Omental fat pad (tissue), 4 donors: ENCODE measurements around the gene ATF6. TPM values are rescaled to one million over a fixed set of nuclear protein-coding genes. Genes with fewer than 3 reads are reported as not detected.

Experiments used
- ATAC-seq: fragments of 150-250 bp; one replicate; pipeline ENCODE4 v1.9.1; 2016; ENCODE audit warnings: mild to moderate bottlenecking, moderate library complexity; ENCODE audit not compliant: low FRiP score
- DNase-seq: peaks from one replicate; pipeline ENCODE4 v3.0.0-alpha.2; 2019; ENCODE audit warnings: low spot score
- total RNA-seq, 4 donors: library from RNA; depleted of rRNA; stranded (reverse); fragments of >200 nt; gene quantifications; one replicate each; pipeline ENCODE4 v1.1.0, GENCODE V29; 2016
- TF ChIP-seq, protein P1 (sequence below), 3 donors: fragments of 450-650 bp; IDR thresholded peaks; one replicate each; pipeline ENCODE4 v1.5.1; 2016 to 2017; ENCODE audit warnings: antibody characterized with exemption in 3 of 3, mild to moderate bottlenecking in 3 of 3, moderate library complexity in 2 of 3

Gene ATF6
- total RNA-seq, 4 donors from 2014 or later = 30.9 to 38.0 (median 36.1) TPM

DNA sequence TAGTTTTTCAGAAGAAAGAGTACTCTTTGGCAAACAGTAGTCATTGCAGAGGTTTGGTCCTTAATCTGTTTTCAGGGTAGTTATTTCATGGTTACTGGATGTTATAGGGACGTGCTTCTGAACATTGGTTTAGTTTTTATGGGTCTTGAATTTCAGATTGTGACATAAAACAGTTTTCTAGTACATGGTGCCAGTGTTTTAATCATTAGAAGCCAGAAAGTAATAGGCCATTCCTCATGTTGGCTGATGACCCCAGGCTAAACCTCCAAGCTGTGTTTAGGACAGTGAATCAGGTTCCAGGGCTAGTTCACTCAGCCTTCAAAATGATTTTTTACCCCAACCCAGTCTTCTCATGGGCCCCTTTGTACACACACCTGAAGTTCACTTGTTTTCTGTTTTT is 184.3 kb downstream of the ATF6 start:
- no peak for ATAC-seq
- DNase-seq = no peak
- TF ChIP-seq, protein P1, sequence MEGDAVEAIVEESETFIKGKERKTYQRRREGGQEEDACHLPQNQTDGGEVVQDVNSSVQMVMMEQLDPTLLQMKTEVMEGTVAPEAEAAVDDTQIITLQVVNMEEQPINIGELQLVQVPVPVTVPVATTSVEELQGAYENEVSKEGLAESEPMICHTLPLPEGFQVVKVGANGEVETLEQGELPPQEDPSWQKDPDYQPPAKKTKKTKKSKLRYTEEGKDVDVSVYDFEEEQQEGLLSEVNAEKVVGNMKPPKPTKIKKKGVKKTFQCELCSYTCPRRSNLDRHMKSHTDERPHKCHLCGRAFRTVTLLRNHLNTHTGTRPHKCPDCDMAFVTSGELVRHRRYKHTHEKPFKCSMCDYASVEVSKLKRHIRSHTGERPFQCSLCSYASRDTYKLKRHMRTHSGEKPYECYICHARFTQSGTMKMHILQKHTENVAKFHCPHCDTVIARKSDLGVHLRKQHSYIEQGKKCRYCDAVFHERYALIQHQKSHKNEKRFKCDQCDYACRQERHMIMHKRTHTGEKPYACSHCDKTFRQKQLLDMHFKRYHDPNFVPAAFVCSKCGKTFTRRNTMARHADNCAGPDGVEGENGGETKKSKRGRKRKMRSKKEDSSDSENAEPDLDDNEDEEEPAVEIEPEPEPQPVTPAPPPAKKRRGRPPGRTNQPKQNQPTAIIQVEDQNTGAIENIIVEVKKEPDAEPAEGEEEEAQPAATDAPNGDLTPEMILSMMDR (IDR thresholded peaks at IDR 0.05) = no peak

- no peak for DNase-seq
- ATAC-seq = no peak
- TF ChIP-seq, protein P1 (IDR thresholded peaks at IDR 0.05) = no peak
Measured at GRCh38 chr1:161951646-161952045, 185.5 kb downstream of the ATF6 start.

GRCh38 chr1:161952607-161953172 is 186.6 kb downstream of the ATF6 start:
- ATAC-seq = no peak
- no peak for DNase-seq
- TF ChIP-seq, protein P1 (IDR thresholded peaks at IDR 0.05) = no peak

DNA sequence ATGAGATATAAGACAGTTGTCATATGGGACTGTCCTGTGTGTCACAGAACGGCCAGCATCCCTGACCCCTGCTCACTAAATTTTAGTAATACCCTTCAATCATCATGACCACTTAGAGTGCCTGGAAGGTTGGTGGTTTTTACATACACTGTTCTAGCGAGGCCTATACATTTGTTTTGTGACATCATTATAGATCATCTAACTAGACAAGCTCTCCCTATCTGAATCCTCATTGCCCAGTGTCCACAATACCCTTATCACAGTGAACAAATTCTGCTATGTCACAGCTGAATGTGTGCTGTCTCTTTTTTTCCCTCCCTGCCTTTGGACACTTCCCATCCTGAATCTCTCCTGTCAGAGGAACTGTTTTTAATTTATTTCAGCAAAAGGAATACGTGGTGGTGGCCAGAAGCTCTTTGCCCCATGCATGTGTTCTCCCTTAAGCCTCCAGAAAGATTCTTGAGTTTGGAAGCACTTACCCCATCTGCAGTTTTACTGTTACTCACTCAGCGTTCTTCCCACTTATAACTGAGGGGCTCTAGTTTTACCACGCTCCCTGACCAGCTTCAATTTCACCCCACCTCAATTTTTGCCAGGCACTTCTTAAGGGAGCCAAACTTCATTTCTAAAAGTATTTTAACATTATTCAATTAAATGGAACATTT is 187.3 kb downstream of the ATF6 start:
- DNase-seq = no peak
- TF ChIP-seq, protein P1 (IDR thresholded peaks at IDR 0.05) = no peak
- no peak for ATAC-seq

GRCh38 chr1:161954050-161954449 is 187.9 kb downstream of the ATF6 start:
- ATAC-seq (no peak), DNase-seq (no peak)
- TF ChIP-seq, protein P1 (IDR thresholded peaks at IDR 0.05) = no peak

- TF ChIP-seq, protein P1 (IDR thresholded peaks at IDR 0.05) = no peak
- no peak for ATAC-seq
- DNase-seq = no peak
Measured at GRCh38 chr1:161954466-161954865, 188.3 kb downstream of the ATF6 start.

DNA sequence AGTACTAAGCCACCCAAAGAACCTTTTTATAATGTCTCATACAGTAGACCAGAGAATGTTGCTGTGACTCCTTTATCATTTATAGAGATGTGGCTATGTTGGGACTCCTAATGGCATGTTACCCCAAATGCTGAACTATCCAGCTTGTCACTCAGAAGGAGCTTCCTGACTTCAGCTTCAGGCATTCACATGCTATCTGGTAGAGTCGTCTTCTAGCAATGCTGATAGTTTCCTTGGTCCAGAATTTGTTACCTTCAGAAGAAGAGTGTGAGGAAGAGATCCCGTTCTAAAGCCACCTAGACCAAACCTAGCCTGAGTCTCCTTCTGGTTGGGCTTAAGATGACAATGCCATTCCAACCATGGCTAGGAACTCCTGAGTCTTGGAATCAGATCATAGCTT is 189.5 kb downstream of the ATF6 start:
- ATAC-seq (no peak), DNase-seq (no peak)
- TF ChIP-seq, protein P1 (IDR thresholded peaks at IDR 0.05) = no peak
